ENCODE results near the gene WIPI1.

GRCh38 chr17:68445671-68446070 is 11.6 kb downstream of the WIPI1 start:
- no peak for TF ChIP-seq CTCF (IDR thresholded peaks at IDR 0.05; ENCODE audit: insufficient read depth, low read length)
- TF ChIP-seq POLR2AphosphoS5 (IDR thresholded peaks at IDR 0.05; ENCODE audit: low read depth) = no peak

Measured in HL-60 (cell line).